Neural cell (in vitro differentiated cells): ENCODE data around the gene HDHD3. TPM values are rescaled to one million over a fixed set of nuclear protein-coding genes. Genes with fewer than 3 reads are reported as not detected.

Experiments
- H2AFZ ChIP-seq: fragments of 200-600, 300-800 bp; sonication (generic), shearing (Covaris generic); 2 replicates; pipeline ENCODE4 v1.6.0; 2014; ENCODE audit warnings: low read depth, mild to moderate bottlenecking, antibody characterized with exemption, low read length, moderate library complexity
- H3F3A ChIP-seq: fragments of 200-600 bp; shearing (Covaris generic); 2 replicates; pipeline ENCODE4 v1.6.1; 2016; ENCODE audit warnings: mild to moderate bottlenecking, moderate library complexity, mixed read lengths, antibody characterized with exemption, low read length; ENCODE audit not compliant: insufficient read depth, poor library complexity, severe bottlenecking
- H3K27ac ChIP-seq: fragments of 200-600, 300-800 bp; sonication (generic), shearing (Covaris generic); 2 replicates; pipeline ENCODE4 v1.5.1; 2014; ENCODE audit warnings: mild to moderate bottlenecking, low read length, moderate library complexity
- H3K27me3 ChIP-seq: fragments of 300-800, 200-600 bp; sonication (generic), shearing (Covaris generic); 2 replicates; pipeline ENCODE4 v1.6.0; 2014; ENCODE audit warnings: mild to moderate bottlenecking, low read depth, low read length, moderate library complexity; ENCODE audit not compliant: insufficient read depth
- H3K36me3 ChIP-seq: fragments of 300-800, 200-600 bp; sonication (generic), shearing (Covaris generic); 2 replicates; pipeline ENCODE4 v1.5.1; 2014; ENCODE audit warnings: mild to moderate bottlenecking, antibody characterized with exemption, low read length, moderate library complexity; ENCODE audit not compliant: insufficient read depth
- H3K4me2 ChIP-seq: fragments of 300-800, 200-600 bp; sonication (generic), shearing (Covaris generic); 2 replicates; pipeline ENCODE4 v1.6.0; 2014; ENCODE audit warnings: mild to moderate bottlenecking, low read length
- H3K4me3 ChIP-seq: fragments of 300-800, 200-600 bp; sonication (generic), shearing (Covaris generic); 2 replicates; pipeline ENCODE4 v1.5.1; 2014; ENCODE audit warnings: mild to moderate bottlenecking, low read length, moderate library complexity
- H3K79me2 ChIP-seq: fragments of 200-600 bp; shearing (Covaris generic); replicated peaks from 2 replicates; pipeline ENCODE4 v1.6.0; 2014; ENCODE audit warnings: mild to moderate bottlenecking, low read length, moderate library complexity; ENCODE audit not compliant: insufficient read depth
- H3K9ac ChIP-seq: fragments of 300-800, 200-600 bp; sonication (generic), shearing (Covaris generic); 2 replicates; pipeline ENCODE4 v1.6.1; 2016; ENCODE audit warnings: mild to moderate bottlenecking, low read length, mixed read lengths
- H3K9me2 ChIP-seq: fragments of 200-600 bp; shearing (Covaris generic); 2 replicates; pipeline ENCODE4 v1.6.1; 2016; ENCODE audit warnings: mild to moderate bottlenecking, low read length, mixed read lengths; ENCODE audit not compliant: insufficient read depth
- H3K9me3 ChIP-seq: fragments of 200-600, 300-800 bp; sonication (generic), shearing (Covaris generic); 2 replicates; pipeline ENCODE4 v1.6.1; 2016; ENCODE audit warnings: mild to moderate bottlenecking, mixed run types, low read length, moderate library complexity, mixed read lengths
- H4K20me1 ChIP-seq: fragments of 200-600 bp; shearing (Covaris generic); 2 replicates; pipeline ENCODE4 v1.6.1; 2016; ENCODE audit warnings: mild to moderate bottlenecking, mixed run types; ENCODE audit not compliant: insufficient read depth
- EP300 ChIP-seq: fragments of 450-650 bp; conservative IDR thresholded peaks from 2 replicates; pipeline ENCODE4 v1.6.1; 2014; ENCODE audit warnings: antibody characterized with exemption, mild to moderate bottlenecking, moderate library complexity; ENCODE audit not compliant: poor library complexity, severe bottlenecking
- EZH2 ChIP-seq: fragments of 200-600, 300-800 bp; shearing (Covaris generic), sonication (generic); IDR thresholded peaks from 2 replicates; pipeline ENCODE4 v1.6.1; 2014; ENCODE audit warnings: antibody characterized with exemption, low read length, borderline replicate concordance, mild to moderate bottlenecking; ENCODE audit not compliant: insufficient read depth, poor library complexity, severe bottlenecking
- MXI1 ChIP-seq: fragments of 450-650 bp; conservative IDR thresholded peaks from 2 replicates; pipeline ENCODE4 v1.6.1; 2014; ENCODE audit warnings: antibody characterized with exemption, mild to moderate bottlenecking; ENCODE audit not compliant: poor library complexity, severe bottlenecking
- POLR2AphosphoS5 ChIP-seq: IDR thresholded peaks from 2 replicates; pipeline ENCODE4 v1.6.1; 2012
- RAD21 ChIP-seq: fragments of 450-650 bp; conservative IDR thresholded peaks from 2 replicates; pipeline ENCODE4 v1.6.1; 2014; ENCODE audit warnings: antibody characterized with exemption, mild to moderate bottlenecking, moderate library complexity
- SMC3 ChIP-seq: fragments of 450-650 bp; conservative IDR thresholded peaks from 2 replicates; pipeline ENCODE4 v1.6.1; 2014; ENCODE audit warnings: antibody characterized with exemption, mild to moderate bottlenecking, moderate library complexity; ENCODE audit not compliant: poor library complexity
- TAF1 ChIP-seq: IDR thresholded peaks from 2 replicates; pipeline ENCODE4 v1.6.1; 2012; ENCODE audit warnings: low read depth
- polyA plus RNA-seq: library from polyadenylated mRNA; depleted of rRNA; stranded (reverse); fragments of >200 nt; gene quantifications from 2 replicates; pipeline ENCODE4 v1.2.3, GENCODE V29; 2014
- TF ChIP-seq, protein P1 (sequence below): fragments of 450-650 bp; IDR thresholded peaks from 2 replicates; pipeline ENCODE4 v1.5.1; 2014; ENCODE audit warnings: antibody characterized with exemption, mild to moderate bottlenecking, moderate library complexity; ENCODE audit not compliant: poor library complexity, severe bottlenecking
- TF ChIP-seq, protein P2 (sequence below): IDR thresholded peaks from 2 replicates; pipeline ENCODE4 v1.6.1; 2012; ENCODE audit warnings: borderline replicate concordance

The HDHD3 gene
- polyA plus RNA-seq, 1 donor from 2014 or later, result 31.2 TPM

DNA sequence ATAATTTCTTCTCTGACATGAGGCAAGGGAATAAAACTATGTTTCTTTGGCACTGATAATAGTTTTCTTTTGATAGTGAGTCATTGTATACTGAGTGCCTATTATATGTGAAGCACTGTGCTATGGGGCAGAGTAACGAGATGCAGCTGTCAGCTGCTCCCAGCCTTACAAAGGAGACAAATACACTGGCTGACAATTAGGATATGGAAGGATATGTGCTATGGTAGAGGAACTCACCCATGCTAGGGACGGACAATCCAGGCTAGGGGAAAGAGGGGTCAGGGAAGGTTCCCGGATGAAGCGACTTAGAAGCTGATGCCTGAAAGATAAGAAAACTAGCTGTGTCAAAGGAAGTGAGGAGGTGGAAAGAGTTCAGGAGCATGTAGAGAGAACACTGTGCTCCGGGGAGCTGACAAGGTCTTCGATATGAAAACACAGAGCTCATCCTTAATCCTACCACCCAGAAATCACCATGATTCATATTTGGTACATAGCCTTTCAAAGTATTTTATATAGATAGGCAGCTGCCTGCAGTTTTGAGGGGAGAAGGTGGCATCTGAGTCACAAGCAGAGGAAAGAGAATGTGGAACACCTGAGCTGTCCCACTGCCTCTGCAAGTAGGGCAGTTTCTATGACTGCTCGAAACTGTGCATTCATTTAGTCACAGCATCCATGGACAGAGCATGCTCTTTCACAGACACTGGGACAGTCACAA is 15.3 kb downstream of the HDHD3 start:
- no peak overlapping the region for H3K27ac ChIP-seq
- H3K9me3 ChIP-seq, result no peaks in the 10 kb centered on the region
- H3K27me3 ChIP-seq, result no peaks in the 10 kb centered on the region
- H2AFZ ChIP-seq, result no peak overlapping the region
- no peaks in the 10 kb centered on the region for H3K79me2 ChIP-seq
- no peaks in the 10 kb centered on the region for H3F3A ChIP-seq
- no peaks in the 10 kb centered on the region for H3K36me3 ChIP-seq
- H3K4me2 ChIP-seq, result no peak overlapping the region
- no peaks in the 10 kb centered on the region for H3K9me2 ChIP-seq
- no peaks in the 10 kb centered on the region for H4K20me1 ChIP-seq
- no peak overlapping the region for H3K4me3 ChIP-seq
- TF ChIP-seq, protein P1, sequence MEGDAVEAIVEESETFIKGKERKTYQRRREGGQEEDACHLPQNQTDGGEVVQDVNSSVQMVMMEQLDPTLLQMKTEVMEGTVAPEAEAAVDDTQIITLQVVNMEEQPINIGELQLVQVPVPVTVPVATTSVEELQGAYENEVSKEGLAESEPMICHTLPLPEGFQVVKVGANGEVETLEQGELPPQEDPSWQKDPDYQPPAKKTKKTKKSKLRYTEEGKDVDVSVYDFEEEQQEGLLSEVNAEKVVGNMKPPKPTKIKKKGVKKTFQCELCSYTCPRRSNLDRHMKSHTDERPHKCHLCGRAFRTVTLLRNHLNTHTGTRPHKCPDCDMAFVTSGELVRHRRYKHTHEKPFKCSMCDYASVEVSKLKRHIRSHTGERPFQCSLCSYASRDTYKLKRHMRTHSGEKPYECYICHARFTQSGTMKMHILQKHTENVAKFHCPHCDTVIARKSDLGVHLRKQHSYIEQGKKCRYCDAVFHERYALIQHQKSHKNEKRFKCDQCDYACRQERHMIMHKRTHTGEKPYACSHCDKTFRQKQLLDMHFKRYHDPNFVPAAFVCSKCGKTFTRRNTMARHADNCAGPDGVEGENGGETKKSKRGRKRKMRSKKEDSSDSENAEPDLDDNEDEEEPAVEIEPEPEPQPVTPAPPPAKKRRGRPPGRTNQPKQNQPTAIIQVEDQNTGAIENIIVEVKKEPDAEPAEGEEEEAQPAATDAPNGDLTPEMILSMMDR, result no peak
- no peak for TF ChIP-seq POLR2AphosphoS5
- TF ChIP-seq TAF1, result no peak
- TF ChIP-seq RAD21, result no peak
- TF ChIP-seq SMC3, result no peak
- no peak for TF ChIP-seq EZH2
- TF ChIP-seq MXI1, result no peak
- TF ChIP-seq, protein P2, sequence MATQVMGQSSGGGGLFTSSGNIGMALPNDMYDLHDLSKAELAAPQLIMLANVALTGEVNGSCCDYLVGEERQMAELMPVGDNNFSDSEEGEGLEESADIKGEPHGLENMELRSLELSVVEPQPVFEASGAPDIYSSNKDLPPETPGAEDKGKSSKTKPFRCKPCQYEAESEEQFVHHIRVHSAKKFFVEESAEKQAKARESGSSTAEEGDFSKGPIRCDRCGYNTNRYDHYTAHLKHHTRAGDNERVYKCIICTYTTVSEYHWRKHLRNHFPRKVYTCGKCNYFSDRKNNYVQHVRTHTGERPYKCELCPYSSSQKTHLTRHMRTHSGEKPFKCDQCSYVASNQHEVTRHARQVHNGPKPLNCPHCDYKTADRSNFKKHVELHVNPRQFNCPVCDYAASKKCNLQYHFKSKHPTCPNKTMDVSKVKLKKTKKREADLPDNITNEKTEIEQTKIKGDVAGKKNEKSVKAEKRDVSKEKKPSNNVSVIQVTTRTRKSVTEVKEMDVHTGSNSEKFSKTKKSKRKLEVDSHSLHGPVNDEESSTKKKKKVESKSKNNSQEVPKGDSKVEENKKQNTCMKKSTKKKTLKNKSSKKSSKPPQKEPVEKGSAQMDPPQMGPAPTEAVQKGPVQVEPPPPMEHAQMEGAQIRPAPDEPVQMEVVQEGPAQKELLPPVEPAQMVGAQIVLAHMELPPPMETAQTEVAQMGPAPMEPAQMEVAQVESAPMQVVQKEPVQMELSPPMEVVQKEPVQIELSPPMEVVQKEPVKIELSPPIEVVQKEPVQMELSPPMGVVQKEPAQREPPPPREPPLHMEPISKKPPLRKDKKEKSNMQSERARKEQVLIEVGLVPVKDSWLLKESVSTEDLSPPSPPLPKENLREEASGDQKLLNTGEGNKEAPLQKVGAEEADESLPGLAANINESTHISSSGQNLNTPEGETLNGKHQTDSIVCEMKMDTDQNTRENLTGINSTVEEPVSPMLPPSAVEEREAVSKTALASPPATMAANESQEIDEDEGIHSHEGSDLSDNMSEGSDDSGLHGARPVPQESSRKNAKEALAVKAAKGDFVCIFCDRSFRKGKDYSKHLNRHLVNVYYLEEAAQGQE, result no peak
- TF ChIP-seq EP300, result no peak
- no peak overlapping the region for H3K9ac ChIP-seq

DNA sequence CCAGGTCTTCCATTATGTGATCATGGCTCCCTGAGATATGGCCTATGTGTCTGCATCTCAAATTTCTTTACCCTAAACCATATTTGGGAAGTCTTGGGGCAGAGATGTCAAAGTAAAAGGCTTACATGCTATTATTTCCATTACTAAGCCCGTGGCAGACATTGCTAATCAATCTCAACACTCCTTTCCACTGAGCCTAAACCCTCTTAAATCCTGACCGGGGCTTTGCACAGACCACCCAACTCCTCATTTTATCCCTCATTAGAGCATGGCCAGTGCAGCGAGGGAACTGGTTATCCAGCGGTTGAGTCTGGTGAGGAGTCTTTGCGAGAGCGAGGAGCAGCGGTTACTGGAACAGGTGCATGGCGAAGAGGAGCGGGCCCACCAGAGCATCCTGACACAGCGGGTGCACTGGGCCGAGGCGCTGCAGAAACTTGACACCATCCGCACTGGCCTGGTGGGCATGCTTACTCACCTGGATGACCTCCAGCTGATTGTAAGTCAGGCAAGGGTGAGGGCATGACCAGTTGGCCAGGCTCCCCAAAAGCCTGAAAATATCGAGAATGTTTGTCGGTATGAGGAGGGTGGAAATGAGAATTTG is 16.4 kb downstream of the HDHD3 start:
- TF ChIP-seq SMC3, result no peak
- no peak for TF ChIP-seq MXI1
- TF ChIP-seq, protein P2, result no peak
- no peak for TF ChIP-seq EZH2
- no peak for TF ChIP-seq EP300
- TF ChIP-seq, protein P1, result no peak
- TF ChIP-seq POLR2AphosphoS5, result no peak
- no peak for TF ChIP-seq TAF1
- no peak for TF ChIP-seq RAD21
- no peak overlapping the region for H3K27ac ChIP-seq
- H3K79me2 ChIP-seq, result no peaks in the 10 kb centered on the region
- no peaks in the 10 kb centered on the region for H3K27me3 ChIP-seq
- no peak overlapping the region for H3K4me3 ChIP-seq
- H3F3A ChIP-seq, result no peaks in the 10 kb centered on the region
- no peaks in the 10 kb centered on the region for H3K9me2 ChIP-seq
- no peak overlapping the region for H3K4me2 ChIP-seq
- H3K36me3 ChIP-seq, result no peaks in the 10 kb centered on the region
- no peak overlapping the region for H2AFZ ChIP-seq
- H3K9ac ChIP-seq, result no peak overlapping the region
- H3K9me3 ChIP-seq, result no peaks in the 10 kb centered on the region
- H4K20me1 ChIP-seq, result no peaks in the 10 kb centered on the region
